ENCODE results near the gene TMEM170B. TPM values are rescaled to one million over a fixed set of nuclear protein-coding genes. Genes with fewer than 3 reads are reported as not detected.
A peak's percentile ranks its signal among the peaks of the same experiment; 100 is the strongest.

Gene TMEM170B
- total and polyA plus RNA-seq, 2 of the 8 experiments (the other 6 are each of a cell fraction or from before 2014, with no cell fraction given), result 0.80 to 4.3 TPM

- ChIA-PET CTCF (ENCODE audit: partially characterized antibody) (interaction anchor here (0.7 to 4.1 kb wide), 20 partner anchors 8 to 1023 kb away, joined by 3 to 25 read pairs (median 4); partner anchors contain the start of gene EDN1), POLR2A (ENCODE audit: partially characterized antibody) (no interaction called here)
- Histone ChIP-seq H3K23ac (ENCODE audit: insufficient read length) (no peak overlapping the region), H3K4me3 (ENCODE audit: extremely low read depth in 1 of 4, insufficient read depth in 2 of 4, low read depth in 3 of 4, low read length in 4 of 4) (no peak overlapping the region), H3K9me3 (ENCODE audit: insufficient read depth in 2 of 2, low read depth in 1 of 2, low read length in 1 of 2) (no peaks in the 10 kb centered on the region), H3K4ac (replicated peaks; ENCODE audit: insufficient read length, low read depth, low read length) (no peak overlapping the region), H2AFZ (ENCODE audit: low read length) (no peak overlapping the region), H3K79me2 (ENCODE audit: control insufficient read depth in 1 of 2, insufficient read depth in 2 of 2, low read length in 2 of 2) (no peaks in the 10 kb centered on the region), H2BK5ac (ENCODE audit: low read depth, low read length) (no peak overlapping the region), H2BK120ac (replicated peaks; ENCODE audit: low read depth, low read length) (no peak overlapping the region), H4K91ac (replicated peaks; ENCODE audit: insufficient read length, low read length) (no peak overlapping the region), H2BK15ac (ENCODE audit: low read length) (no peak overlapping the region), H3K18ac (ENCODE audit: extremely low read depth, low read length) (no peak overlapping the region), H3K14ac (ENCODE audit: insufficient read length) (no peak overlapping the region), H3K23me2 (ENCODE audit: low read depth, low read length) (no peaks in the 10 kb centered on the region), H3K4me1 (replicated peaks in 1 of 4; ENCODE audit: control insufficient read depth in 3 of 4, insufficient read depth in 4 of 4, low read length in 3 of 4) (peaks cover 0 to 7% (median 2%) of the 10 kb centered on the region in 4 experiments; a peak in 3 of 7 replicates), H3K27ac (ENCODE audit: low read depth, low read length) (no peak overlapping the region), H3K9ac (replicated peaks in 1 of 4; ENCODE audit: extremely low read depth in 1 of 4, low read depth in 3 of 4, low read length in 3 of 4) (no peak overlapping the region), H4K5ac (ENCODE audit: insufficient read length, low read depth, low read length) (no peak overlapping the region), H3K36me3 (ENCODE audit: control insufficient read depth in 2 of 4, insufficient read depth in 4 of 4, low read length in 3 of 4) (no peaks in the 10 kb centered on the region), H4K8ac (ENCODE audit: extremely low read depth, insufficient read depth, low read length) (no peak overlapping the region), H3K27me3 (replicated peaks in 1 of 4; ENCODE audit: control insufficient read depth in 3 of 4, extremely low read depth in 1 of 4, insufficient read depth in 3 of 4, low read length in 3 of 4) (no peaks in the 10 kb centered on the region), H3K79me1 (ENCODE audit: low read depth, low read length) (no peaks in the 10 kb centered on the region), H2BK12ac (ENCODE audit: low read depth, low read length) (no peak overlapping the region), H3K4me2 (ENCODE audit: insufficient read depth in 1 of 2, low read depth in 2 of 2, low read length in 2 of 2) (no peak overlapping the region), H3K56ac (replicated peaks; ENCODE audit: insufficient read length, low read depth, low read length) (no peak overlapping the region), H2AK5ac (ENCODE audit: low read depth, low read length) (no peak overlapping the region), H2BK20ac (ENCODE audit: low read length) (no peak overlapping the region), H4K20me1 (replicated peaks in 1 of 2; ENCODE audit: control insufficient read depth in 1 of 2, insufficient read depth in 2 of 2, low read length in 2 of 2) (no peaks in the 10 kb centered on the region)
- FAIRE-seq (no peak), DNase-seq (ENCODE audit: low read depth in 1 of 2, low spot score in 2 of 2) (no peak)
- WGBS, 2 experiments (ENCODE audit: extremely low coverage in 1 of 2, insufficient coverage in 1 of 2, insufficient read length in 1 of 2, insufficient replicate concordance in 2 of 2, low coverage in 1 of 2, low lambda C conversion rate in 2 of 2, missing lambda C conversion rate in 1 of 2), result 84% methylated on average over 5 of the region's 5 CpGs; no CpG with 5 or more reads in 1 of the 2 experiments
- peak; percentile 85 for TF ChIP-seq CEBPB (IDR thresholded peaks at IDR 0.05; ENCODE audit: low read depth, low read length)
- no peak for TF ChIP-seq SP4 (IDR thresholded peaks at IDR 0.05; ENCODE audit: low read length)
- no peak for TF ChIP-seq CBX5 (IDR thresholded peaks at IDR 0.05; ENCODE audit: low read depth, low read length)
These were observed 46.7 kb downstream of the TMEM170B start for GRCh38 chr6:11584244-11584643.
